ENCODE results near the gene ROR1. TPM values are rescaled to one million over a fixed set of nuclear protein-coding genes. Genes with fewer than 3 reads are reported as not detected.

ROR1 gene
- total and polyA plus RNA-seq, 2 donors (not counting 3 experiments of a cell fraction or from before 2014, with no cell fraction given), result 2.6 to 3.5 TPM

GRCh38 chr1:63980740-63981407, 207.1 kb downstream of the ROR1 start:
- FAIRE-seq (no peak), DNase-seq (ENCODE audit: low read depth, low spot score) (no peak)
- Histone ChIP-seq H3K9me3 (replicated peaks; ENCODE audit: control insufficient read depth, insufficient read depth, low read length) (no peaks in the 10 kb centered on the region), H3K4me1 (ENCODE audit: control insufficient read depth, extremely low read depth, insufficient read depth, low read length) (no peaks in the 10 kb centered on the region), H3K9me1 (replicated peaks; ENCODE audit: control insufficient read depth, extremely low read depth, insufficient read depth, low read length) (no peaks in the 10 kb centered on the region), H3K27me3 (ENCODE audit: control insufficient read depth in 2 of 2, insufficient read depth in 2 of 2, low read length in 2 of 2) (no peaks in the 10 kb centered on the region), H2AFZ (ENCODE audit: low read depth, low read length) (no peak overlapping the region), H3K4me2 (ENCODE audit: insufficient read depth, low read length) (no peak overlapping the region), H4K20me1 (replicated peaks; ENCODE audit: control insufficient read depth, extremely low read depth, insufficient read depth, low read length) (no peaks in the 10 kb centered on the region), H3K79me2 (ENCODE audit: control insufficient read depth, insufficient read depth, low read length) (no peaks in the 10 kb centered on the region), H3K27ac (ENCODE audit: insufficient read depth, low read depth, low read length) (no peak overlapping the region), H3K36me3 (ENCODE audit: control insufficient read depth in 2 of 2, extremely low read depth in 1 of 2, insufficient read depth in 2 of 2, low read length in 2 of 2) (no peaks in the 10 kb centered on the region), H3K4me3 (replicated peaks in 1 of 3; ENCODE audit: insufficient read depth in 1 of 3, low read depth in 1 of 3, low read length in 3 of 3) (no peak overlapping the region), H3K9ac (replicated peaks; ENCODE audit: extremely low read depth, insufficient read depth, low read length) (no peak overlapping the region)
- dilution Hi-C loops (cut with MboI; ENCODE audit: extremely low pct_ligation_motif_present, low sequenced_read_pairs) (no loop called here), intact Hi-C loops (cut with micrococcal nuclease) (no loop called here)
- POLR2A ChIA-PET, result no interaction called here
- BruUV-seq (replicated peaks), result no TSS peak
- CTCF ChIA-PET, result interaction anchor here (1.5 kb wide), 1 partner anchor 8 kb away, joined by 3 read pairs; no protein-coding TSS in a partner anchor
- TF ChIP-seq, protein P1, sequence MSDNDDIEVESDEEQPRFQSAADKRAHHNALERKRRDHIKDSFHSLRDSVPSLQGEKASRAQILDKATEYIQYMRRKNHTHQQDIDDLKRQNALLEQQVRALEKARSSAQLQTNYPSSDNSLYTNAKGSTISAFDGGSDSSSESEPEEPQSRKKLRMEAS (IDR thresholded peaks at IDR 0.05; ENCODE audit: insufficient read depth, insufficient read length), result no peak
- TF ChIP-seq, protein P2, sequence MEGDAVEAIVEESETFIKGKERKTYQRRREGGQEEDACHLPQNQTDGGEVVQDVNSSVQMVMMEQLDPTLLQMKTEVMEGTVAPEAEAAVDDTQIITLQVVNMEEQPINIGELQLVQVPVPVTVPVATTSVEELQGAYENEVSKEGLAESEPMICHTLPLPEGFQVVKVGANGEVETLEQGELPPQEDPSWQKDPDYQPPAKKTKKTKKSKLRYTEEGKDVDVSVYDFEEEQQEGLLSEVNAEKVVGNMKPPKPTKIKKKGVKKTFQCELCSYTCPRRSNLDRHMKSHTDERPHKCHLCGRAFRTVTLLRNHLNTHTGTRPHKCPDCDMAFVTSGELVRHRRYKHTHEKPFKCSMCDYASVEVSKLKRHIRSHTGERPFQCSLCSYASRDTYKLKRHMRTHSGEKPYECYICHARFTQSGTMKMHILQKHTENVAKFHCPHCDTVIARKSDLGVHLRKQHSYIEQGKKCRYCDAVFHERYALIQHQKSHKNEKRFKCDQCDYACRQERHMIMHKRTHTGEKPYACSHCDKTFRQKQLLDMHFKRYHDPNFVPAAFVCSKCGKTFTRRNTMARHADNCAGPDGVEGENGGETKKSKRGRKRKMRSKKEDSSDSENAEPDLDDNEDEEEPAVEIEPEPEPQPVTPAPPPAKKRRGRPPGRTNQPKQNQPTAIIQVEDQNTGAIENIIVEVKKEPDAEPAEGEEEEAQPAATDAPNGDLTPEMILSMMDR (IDR thresholded peaks at IDR 0.05; ENCODE audit: extremely low read depth in 1 of 2, insufficient read depth in 1 of 2, low read depth in 1 of 2, low read length in 2 of 2), result no peak

DNA sequence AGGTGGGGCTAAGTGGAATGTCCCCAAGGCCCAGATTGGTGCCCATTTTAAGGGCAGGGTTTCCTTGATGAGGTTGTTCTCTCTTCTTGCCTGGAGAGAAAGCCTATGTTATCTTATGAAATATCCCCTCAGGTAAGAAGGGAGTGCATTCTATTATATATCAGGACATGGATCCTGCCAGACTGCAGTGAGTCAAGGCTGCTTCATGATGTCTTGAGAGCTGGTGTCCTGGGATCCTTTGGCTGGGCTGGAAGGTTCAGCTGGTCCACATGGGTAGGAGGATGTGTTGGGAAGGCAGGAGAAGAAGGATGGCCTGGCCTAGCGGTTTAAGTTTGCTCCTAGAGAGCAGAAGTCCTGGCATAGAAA, 207.6 kb downstream of the ROR1 start:
- intact Hi-C loops (cut with micrococcal nuclease) (no loop called here), dilution Hi-C loops (cut with MboI; ENCODE audit: extremely low pct_ligation_motif_present, low sequenced_read_pairs) (no loop called here)
- no peak overlapping the region for H3K4me3 ChIP-seq (replicated peaks in 1 of 3; ENCODE audit: insufficient read depth in 1 of 3, low read depth in 1 of 3, low read length in 3 of 3)
- H4K20me1 ChIP-seq (replicated peaks; ENCODE audit: control insufficient read depth, extremely low read depth, insufficient read depth, low read length), result no peaks in the 10 kb centered on the region
- FAIRE-seq (no peak), DNase-seq (ENCODE audit: low read depth, low spot score) (no peak)
- no peak overlapping the region for H3K27ac ChIP-seq (ENCODE audit: insufficient read depth, low read depth, low read length)
- no peak overlapping the region for H3K9ac ChIP-seq (replicated peaks; ENCODE audit: extremely low read depth, insufficient read depth, low read length)
- H3K4me2 ChIP-seq (ENCODE audit: insufficient read depth, low read length), result no peak overlapping the region
- no peaks in the 10 kb centered on the region for H3K79me2 ChIP-seq (ENCODE audit: control insufficient read depth, insufficient read depth, low read length)
- H3K27me3 ChIP-seq (ENCODE audit: control insufficient read depth in 2 of 2, insufficient read depth in 2 of 2, low read length in 2 of 2), result no peaks in the 10 kb centered on the region
- no peaks in the 10 kb centered on the region for H3K36me3 ChIP-seq (ENCODE audit: control insufficient read depth in 2 of 2, extremely low read depth in 1 of 2, insufficient read depth in 2 of 2, low read length in 2 of 2)
- H3K4me1 ChIP-seq (ENCODE audit: control insufficient read depth, extremely low read depth, insufficient read depth, low read length), result no peaks in the 10 kb centered on the region
- no peak for TF ChIP-seq EZH2 (IDR thresholded peaks at IDR 0.05; ENCODE audit: borderline replicate concordance, low read depth, low read length, severe bottlenecking)
- TF ChIP-seq JUN (IDR thresholded peaks at IDR 0.05; ENCODE audit: borderline replicate concordance, insufficient read depth, insufficient read length, low read depth), result no peak
- TF ChIP-seq POLR2AphosphoS5 (IDR thresholded peaks at IDR 0.05; ENCODE audit: insufficient read depth, low read depth, low read length), result no peak
- ChIA-PET POLR2A (no interaction called here), CTCF (interaction anchor here (1.5 kb wide), 1 partner anchor 9 kb away, joined by 3 read pairs; no protein-coding TSS in a partner anchor)
- H3K9me1 ChIP-seq (replicated peaks; ENCODE audit: control insufficient read depth, extremely low read depth, insufficient read depth, low read length), result no peaks in the 10 kb centered on the region
- H2AFZ ChIP-seq (ENCODE audit: low read depth, low read length), result no peak overlapping the region
- BruUV-seq (replicated peaks), result no TSS peak
- no peaks in the 10 kb centered on the region for H3K9me3 ChIP-seq (replicated peaks; ENCODE audit: control insufficient read depth, insufficient read depth, low read length)

Measured in endothelial cell of umbilical vein (primary cell).